Smooth muscle cell of the coronary artery (primary cell): ENCODE results near the gene SLC22A17. TPM values are rescaled to one million over a fixed set of nuclear protein-coding genes. Genes with fewer than 3 reads are reported as not detected.

Experiments used
- total RNA-seq: library from RNA; depleted of rRNA; stranded (reverse); fragments of >200 nt; gene quantifications from 2 replicates; pipeline ENCODE4 v1.2.3, GENCODE V29; 2014; ENCODE audit warnings: low replicate concordance

SLC22A17 gene
- 17.3 and 19.0 TPM in 2 replicates for total RNA-seq

DNA sequence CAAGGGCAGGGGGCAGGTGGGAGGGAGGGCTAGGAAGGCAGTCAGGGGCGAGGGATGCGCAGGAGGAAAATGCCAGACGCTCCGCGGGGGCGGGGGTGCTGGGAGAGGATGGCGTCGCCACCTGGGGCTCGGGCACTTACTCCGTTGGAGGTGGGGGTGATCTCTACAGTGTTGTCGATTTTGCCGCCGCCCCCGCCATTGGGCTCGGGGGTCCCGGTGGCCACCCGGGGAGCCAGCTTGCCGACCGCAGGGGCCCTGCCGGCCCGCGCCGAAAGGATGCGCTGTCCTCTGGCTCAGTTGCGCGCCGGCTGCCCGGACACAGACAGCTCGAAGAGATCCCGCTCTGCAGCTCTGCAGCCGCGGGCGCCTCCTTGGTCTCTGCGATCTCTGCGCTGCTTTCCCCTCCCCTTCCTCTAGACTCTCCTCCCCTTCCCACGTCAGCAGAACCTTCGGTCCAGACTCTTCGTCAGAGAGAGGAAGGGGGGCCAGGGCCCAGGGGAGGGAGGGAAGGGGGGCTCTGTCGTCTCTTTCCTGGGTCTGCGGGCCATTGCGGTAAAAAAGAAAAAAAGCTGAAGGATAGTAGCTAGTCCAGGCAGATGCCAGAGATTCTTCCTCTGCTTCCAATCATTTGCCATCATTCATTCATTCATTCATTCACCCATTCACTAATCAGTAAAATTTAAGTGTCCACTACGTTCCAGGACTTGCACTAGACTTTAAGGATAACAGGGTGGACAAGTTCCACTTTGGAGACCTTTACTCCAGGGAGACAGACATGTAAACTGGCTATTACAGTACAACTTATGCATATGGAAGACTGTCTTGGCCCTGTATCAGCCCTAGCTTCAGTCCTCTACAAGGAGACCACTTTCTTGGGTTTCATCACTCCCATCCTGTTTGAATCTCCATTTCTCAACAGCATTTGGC lies at the start of gene SLC22A17:
Gene SLC22A17, minus strand, starts transcription at position 382 of the 927 bp plus-strand sequence.

DNA sequence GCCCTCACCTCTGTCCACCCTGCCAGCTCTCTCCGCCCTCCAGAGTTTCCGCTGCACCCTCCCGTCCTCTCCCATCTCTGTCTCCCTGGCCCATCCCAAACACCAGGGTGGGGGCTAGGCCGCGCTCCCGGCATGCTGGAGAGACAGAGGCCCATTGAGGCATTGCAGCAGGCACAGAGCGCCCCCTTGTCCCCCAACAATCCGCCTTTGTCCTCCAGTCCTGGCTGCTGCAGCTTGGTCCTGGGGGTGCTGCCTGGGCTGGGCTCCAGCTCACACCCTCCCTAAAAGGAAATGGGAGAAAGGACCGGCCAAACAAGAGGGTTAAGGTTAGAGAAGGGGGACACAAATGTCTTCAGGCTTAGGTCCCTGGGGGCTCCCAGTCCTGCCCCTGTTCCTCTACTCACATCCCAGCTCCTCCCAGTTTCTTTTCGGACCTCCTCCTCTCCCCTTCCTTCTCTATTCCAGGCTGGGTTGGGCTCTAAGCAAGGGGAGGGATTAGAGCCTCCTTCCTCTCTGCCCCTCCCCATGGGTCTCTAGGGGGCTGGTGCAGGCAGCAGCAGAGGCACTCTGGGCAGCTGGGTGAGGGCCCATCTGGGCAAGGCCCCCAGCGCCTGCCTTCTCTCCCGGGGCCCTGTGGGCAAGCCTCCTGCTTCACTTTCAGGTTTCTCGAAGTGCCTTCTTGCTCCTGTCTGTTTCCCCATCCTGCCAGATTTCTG lies 24.0 kb upstream of the SLC22A17 start, which contains the start of gene CMTM5:
Gene CMTM5, plus strand, starts transcription at position 565 of the 716 bp plus-strand sequence. CDS start 206 bp downstream, outside the sequence.

DNA sequence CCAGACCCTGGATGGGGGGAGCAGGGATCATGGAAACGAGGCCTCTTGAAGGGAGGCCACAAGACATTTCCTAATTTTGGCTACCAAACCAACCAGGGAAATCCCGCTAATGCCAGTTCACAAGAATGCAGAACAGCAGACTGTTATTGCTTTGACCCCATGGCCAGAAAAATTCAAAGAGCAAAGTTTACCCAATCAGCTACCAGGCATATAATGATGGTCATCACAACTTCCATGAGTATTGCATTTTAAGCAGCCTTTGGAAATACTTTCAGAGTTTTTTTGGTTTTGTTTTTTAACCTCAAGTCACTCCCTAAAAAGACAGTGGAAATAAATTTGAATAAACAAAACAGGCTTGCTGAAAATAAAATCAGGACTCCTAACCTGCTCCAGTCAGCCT lies 19.8 kb upstream of the SLC22A17 start, which contains the start of gene IL25:
Gene IL25, plus strand, starts transcription at position 301 of the 400 bp plus-strand sequence.

GRCh38 chr14:23365036-23365731 lies 12.5 kb upstream of the SLC22A17 start, which contains the start of gene EFS:
EFS (minus strand) TSS chr14:23365172; CDS start chr14:23365025, 147 bp downstream.

DNA sequence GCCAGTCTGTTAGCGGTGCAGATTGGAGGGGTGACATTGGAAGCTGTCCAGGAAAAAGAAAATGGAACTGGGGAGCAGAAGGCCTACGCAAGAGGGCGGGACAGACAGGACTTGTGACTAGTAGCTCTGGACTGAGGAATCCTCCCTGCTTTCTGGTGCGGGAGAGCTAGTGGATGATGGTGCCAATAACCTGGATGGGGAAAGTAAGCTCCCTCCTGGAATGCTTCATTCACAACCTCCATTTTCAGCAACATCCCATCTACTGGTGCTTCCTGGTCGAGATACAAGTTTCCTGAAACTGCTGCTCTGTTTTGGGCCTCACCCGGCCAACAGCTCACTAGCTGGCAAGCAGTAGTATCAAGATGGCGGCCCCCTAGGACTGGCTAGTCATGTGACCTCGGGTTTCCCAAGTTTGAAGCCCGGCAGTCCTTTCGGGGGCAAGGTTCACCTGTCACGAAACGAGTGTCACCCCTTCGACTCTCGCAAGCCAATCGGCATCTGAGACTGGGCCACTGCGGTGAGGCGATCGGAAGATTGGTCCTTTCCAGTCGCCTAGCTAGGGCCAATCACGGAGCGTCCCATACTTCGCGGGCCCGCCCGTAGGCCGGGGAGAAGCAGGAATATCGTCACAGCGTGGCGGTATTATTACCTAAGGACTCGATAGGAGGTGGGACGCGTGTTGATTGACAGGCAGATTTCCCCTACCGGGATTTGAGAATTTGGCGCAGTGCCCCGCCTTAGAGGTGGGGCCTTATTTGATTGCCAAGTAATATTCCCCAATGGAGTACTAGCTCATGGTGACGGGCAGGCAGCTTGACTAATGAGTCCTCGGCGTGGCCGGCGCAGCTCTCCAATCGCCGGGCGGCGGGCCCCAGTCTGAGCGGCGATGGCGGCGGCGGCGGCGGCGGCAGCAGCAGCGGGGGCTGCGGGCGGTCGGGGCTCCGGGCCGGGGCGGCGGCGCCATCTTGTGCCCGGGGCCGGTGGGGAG lies 31.8 kb downstream of the SLC22A17 start, which contains the start of gene PABPN1:
Gene PABPN1, plus strand, starts transcription at position 874 of the 988 bp plus-strand sequence. Its CDS starts 13 bp downstream, at position 887.

GRCh38 chr14:23306412-23307145 lies 46.1 kb downstream of the SLC22A17 start, which contains the start of gene BCL2L2:
BCL2L2 (plus strand) TSS chr14:23306833; CDS start chr14:23307768, 935 bp downstream.

DNA sequence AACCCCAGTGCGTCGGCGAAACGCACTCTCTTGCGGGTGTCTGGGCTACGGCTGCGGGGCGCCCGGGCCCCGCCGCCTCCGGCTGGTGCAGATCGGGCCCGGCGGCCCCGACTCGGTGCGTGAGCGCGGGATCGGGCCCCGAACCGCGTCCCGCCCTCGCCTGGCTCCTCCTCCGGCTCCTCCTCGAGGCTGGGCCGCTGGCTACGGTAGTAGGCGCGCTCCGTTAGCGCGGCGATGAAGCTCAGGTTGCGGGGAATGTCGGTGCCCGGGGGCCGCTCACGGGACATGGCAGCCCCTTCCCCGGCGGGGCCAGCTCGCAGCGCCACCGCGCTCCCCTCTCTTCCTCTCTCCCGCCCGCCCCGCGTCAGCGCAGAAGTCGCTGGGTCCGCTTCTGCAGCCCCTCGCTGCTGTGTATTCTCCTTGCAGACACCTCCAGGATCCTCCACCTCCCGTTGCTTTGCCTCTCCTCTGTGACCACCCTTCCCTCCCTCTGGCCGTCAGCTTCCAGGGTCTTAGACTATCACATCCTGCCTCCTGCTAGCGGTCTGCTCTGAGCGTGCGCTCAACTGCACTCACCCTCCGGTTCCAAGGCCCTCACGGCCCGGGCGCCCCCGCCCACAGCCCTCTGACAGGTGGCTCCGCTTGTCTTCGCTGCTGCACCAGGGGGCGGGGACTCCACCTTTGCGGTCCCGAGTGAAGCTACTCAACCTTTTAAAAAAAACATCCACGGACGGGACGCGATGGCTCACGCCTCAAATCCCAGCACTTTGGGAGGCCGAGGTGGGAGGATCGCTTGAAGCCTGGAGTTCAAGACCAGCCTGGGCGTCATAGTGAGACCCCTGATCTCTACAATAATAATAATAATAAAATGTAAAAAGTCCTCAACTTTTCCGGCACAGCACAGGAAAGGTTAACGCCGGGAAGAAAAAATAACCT lies 50.1 kb downstream of the SLC22A17 start, which contains the start of gene PPP1R3E:
Gene PPP1R3E, minus strand, starts transcription at position 570 of the 936 bp plus-strand sequence. Its CDS starts 283 bp downstream, at position 287.

Other genes starting within 250 kb of the SLC22A17 start
- 0.12 TPM in 1 of 2 replicates, not detected in the other for gene CIROP, start 247.9 kb downstream of the SLC22A17 start, total RNA-seq
- not detected in 2 replicates for gene CEBPE, start 233.6 kb downstream of the SLC22A17 start, total RNA-seq
- gene SLC7A8, start 169.2 kb downstream of the SLC22A17 start, total RNA-seq = 0.15 and 16.1 TPM in 2 replicates
- gene RNF212B, start 115.0 kb downstream of the SLC22A17 start, total RNA-seq = not detected in 2 replicates
- 3.4 and 3.6 TPM in 2 replicates for gene HOMEZ, start 66.8 kb downstream of the SLC22A17 start, total RNA-seq
- gene PPP1R3E, start 50.0 kb downstream of the SLC22A17 start, total RNA-seq = 1.6 and 2.2 TPM in 2 replicates
- 16.4 and 17.8 TPM in 2 replicates for gene BCL2L2, start 46.1 kb downstream of the SLC22A17 start, total RNA-seq
- gene PABPN1, start 31.4 kb downstream of the SLC22A17 start, total RNA-seq = 76.1 and 118 TPM in 2 replicates
- 1.1 and 4.9 TPM in 2 replicates for gene EFS, start 12.3 kb upstream of the SLC22A17 start, total RNA-seq
- gene IL25, start 19.9 kb upstream of the SLC22A17 start, total RNA-seq = not detected in 2 replicates
- gene CMTM5, start 24.2 kb upstream of the SLC22A17 start, total RNA-seq = not detected in 2 replicates
- gene MYH6, start 55.4 kb upstream of the SLC22A17 start, total RNA-seq = under 0.01 TPM in 1 of 2 replicates, not detected in the other
- gene MYH7, start 82.8 kb upstream of the SLC22A17 start, total RNA-seq = 1.1 TPM in 1 of 2 replicates, not detected in the other
- 39.4 and 57.1 TPM in 2 replicates for gene NGDN, start 116.8 kb upstream of the SLC22A17 start, total RNA-seq
- 0.08 and 0.35 TPM in 2 replicates for gene ZFHX2, start 198.9 kb upstream of the SLC22A17 start, total RNA-seq
- 10.6 and 22.3 TPM in 2 replicates for gene THTPA, start 203.4 kb upstream of the SLC22A17 start, total RNA-seq
- gene AP1G2, start 214.9 kb upstream of the SLC22A17 start, total RNA-seq = 6.5 and 7.7 TPM in 2 replicates
- not detected in 2 replicates for gene JPH4, start 225.9 kb upstream of the SLC22A17 start, total RNA-seq